Suprapubic skin (tissue), 4 donors: Measurements from ENCODE around the gene SCYL1. TPM values are rescaled to one million over a fixed set of nuclear protein-coding genes. Genes with fewer than 3 reads are reported as not detected.

Experiments used
- DNase-seq, 2 donors: peaks; one replicate each; pipeline ENCODE4 v3.0.0-alpha.2; 2019; ENCODE audit warnings: low spot score in 2 of 2
- H3K27ac ChIP-seq: fragments of 200-600 bp; sonication (generic); one replicate; pipeline ENCODE4 v1.5.1; 2019
- H3K27me3 ChIP-seq: fragments of 200-600 bp; sonication (generic); one replicate; pipeline ENCODE4 v1.5.1; 2019
- H3K36me3 ChIP-seq: fragments of 200-600 bp; sonication (generic); one replicate; pipeline ENCODE4 v1.5.1; 2019
- H3K4me1 ChIP-seq: fragments of 200-600 bp; sonication (generic); one replicate; pipeline ENCODE4 v1.5.1; 2019
- H3K4me3 ChIP-seq: fragments of 200-600 bp; sonication (generic); one replicate; pipeline ENCODE4 v1.5.1; 2019; ENCODE audit warnings: mild to moderate bottlenecking
- H3K9me3 ChIP-seq: fragments of 200-600 bp; sonication (generic); one replicate; pipeline ENCODE4 v1.5.1; 2019
- EP300 ChIP-seq: sonication (generic); formaldehyde crosslinking; IDR thresholded peaks from one replicate; pipeline ENCODE4 v1.6.1; 2017; ENCODE audit warnings: antibody characterized with exemption
- POLR2A ChIP-seq, 2 donors: fragments of 450-650 bp; IDR thresholded peaks; one replicate each; pipeline ENCODE4 v1.6.1; 2017; ENCODE audit warnings: antibody characterized with exemption in 2 of 2, mild to moderate bottlenecking in 2 of 2, moderate library complexity in 2 of 2
- POLR2AphosphoS5 ChIP-seq, 3 donors: sonication (generic); formaldehyde crosslinking; IDR thresholded peaks; one replicate each; pipeline ENCODE4 v1.6.1; 2017; ENCODE audit warnings: antibody characterized with exemption in 3 of 3
- WGBS: methylation state at CpG from one replicate; pipeline ENCODE4 v1.1.5; 2018; 5-methylcytosine and 5-hydroxymethylcytosine counted together
- total RNA-seq, 4 donors: library from RNA; depleted of rRNA; stranded (reverse); fragments of >200 nt; gene quantifications; one replicate each; pipeline ENCODE4 v1.1.0, GENCODE V29; 2016
- TF ChIP-seq, protein P1 (sequence below), 2 donors: fragments of 200-600 bp in 1 of 2; fragments of 450-650 bp in 1 of 2; sonication (generic) in 1 of 2; IDR thresholded peaks; one replicate each; pipeline ENCODE4 v1.5.1; 2016 to 2019; ENCODE audit warnings: antibody characterized with exemption in 2 of 2, mild to moderate bottlenecking in 1 of 2, moderate library complexity in 1 of 2

Gene SCYL1
- total RNA-seq, 4 donors from 2014 or later, result 63.2 to 83.6 (median 78.4) TPM

- Histone ChIP-seq H3K9me3 (no peaks in the 10 kb centered on the region), H3K4me1 (peaks cover 20% of the 10 kb centered on the region), H3K27me3 (no peaks in the 10 kb centered on the region), H3K27ac (no peak overlapping the region), H3K36me3 (peaks cover 75% of the 10 kb centered on the region), H3K4me3 (no peak overlapping the region)
- 83% methylated on average over 10 of the region's 12 CpGs for WGBS
- DNase-seq, result no peak
- TF ChIP-seq POLR2A (IDR thresholded peaks at IDR 0.05) (no peak), POLR2AphosphoS5 (IDR thresholded peaks at IDR 0.05) (no peak), EP300 (no peak)
- TF ChIP-seq, protein P1, sequence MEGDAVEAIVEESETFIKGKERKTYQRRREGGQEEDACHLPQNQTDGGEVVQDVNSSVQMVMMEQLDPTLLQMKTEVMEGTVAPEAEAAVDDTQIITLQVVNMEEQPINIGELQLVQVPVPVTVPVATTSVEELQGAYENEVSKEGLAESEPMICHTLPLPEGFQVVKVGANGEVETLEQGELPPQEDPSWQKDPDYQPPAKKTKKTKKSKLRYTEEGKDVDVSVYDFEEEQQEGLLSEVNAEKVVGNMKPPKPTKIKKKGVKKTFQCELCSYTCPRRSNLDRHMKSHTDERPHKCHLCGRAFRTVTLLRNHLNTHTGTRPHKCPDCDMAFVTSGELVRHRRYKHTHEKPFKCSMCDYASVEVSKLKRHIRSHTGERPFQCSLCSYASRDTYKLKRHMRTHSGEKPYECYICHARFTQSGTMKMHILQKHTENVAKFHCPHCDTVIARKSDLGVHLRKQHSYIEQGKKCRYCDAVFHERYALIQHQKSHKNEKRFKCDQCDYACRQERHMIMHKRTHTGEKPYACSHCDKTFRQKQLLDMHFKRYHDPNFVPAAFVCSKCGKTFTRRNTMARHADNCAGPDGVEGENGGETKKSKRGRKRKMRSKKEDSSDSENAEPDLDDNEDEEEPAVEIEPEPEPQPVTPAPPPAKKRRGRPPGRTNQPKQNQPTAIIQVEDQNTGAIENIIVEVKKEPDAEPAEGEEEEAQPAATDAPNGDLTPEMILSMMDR (IDR thresholded peaks at IDR 0.05), result no peak
These were observed 4.0 kb downstream of the SCYL1 start for GRCh38 chr11:65528819-65529350.

DNA sequence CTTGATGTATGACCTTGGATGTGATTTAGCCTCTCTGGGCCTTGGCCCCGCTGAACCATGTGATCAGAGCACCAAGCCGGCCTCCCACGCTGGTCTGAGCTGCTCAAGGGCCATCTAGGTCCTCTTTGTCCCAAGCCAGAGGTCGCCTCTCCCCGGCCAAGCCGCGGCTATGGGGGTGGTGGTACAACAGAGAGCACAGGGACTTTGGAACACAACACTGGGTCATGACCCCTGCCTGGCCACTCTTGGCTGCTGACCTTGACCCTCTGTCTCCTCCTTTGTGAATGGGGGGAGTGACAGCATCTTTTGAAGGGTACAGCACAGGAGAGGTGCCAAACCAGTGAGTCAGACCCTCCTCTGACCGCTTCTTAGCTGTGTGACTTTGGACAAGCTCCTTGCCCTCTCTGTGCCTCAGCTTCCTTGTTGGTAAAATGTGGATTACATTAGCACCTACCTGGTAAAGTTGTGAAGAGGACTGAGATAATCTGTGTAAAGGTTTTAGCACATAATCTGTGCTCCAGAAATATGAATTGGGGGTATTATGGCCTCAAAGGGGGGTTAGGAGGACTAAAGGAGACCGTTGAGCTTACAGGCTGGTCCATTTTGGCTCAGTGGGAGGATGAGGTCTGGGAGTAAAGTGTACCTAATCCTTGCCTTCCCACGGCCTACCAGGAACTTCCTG, 4.7 kb downstream of the SCYL1 start:
- WGBS, result 90% methylated on average over 5 of the region's 10 CpGs

DNA sequence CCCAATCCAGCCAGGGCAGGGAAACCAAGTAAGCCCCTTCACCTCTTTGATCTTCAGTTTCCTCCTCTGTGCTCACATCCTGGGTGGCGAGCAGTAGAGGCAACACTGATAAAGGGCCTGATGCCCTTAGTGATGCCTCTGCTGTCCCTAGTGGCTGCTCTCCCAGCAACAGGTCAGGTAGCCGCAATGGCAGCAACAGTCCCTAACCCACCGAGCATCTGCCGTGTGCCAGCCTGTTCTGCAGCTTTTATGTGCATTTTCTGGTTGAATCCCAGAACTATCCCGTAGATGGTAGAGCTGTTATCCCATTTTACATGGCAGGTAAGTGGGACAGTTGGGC, 5.2 kb downstream of the SCYL1 start:
- no peaks in the 10 kb centered on the region for H3K9me3 ChIP-seq
- H3K27ac ChIP-seq, result no peak overlapping the region
- H3K36me3 ChIP-seq, result peaks cover 80% of the 10 kb centered on the region
- no peak for TF ChIP-seq POLR2A (IDR thresholded peaks at IDR 0.05)
- TF ChIP-seq, protein P1 (IDR thresholded peaks at IDR 0.05), result no peak
- no peak for DNase-seq
- H3K27me3 ChIP-seq, result no peaks in the 10 kb centered on the region
- no peak overlapping the region for H3K4me3 ChIP-seq
- H3K4me1 ChIP-seq, result peaks cover 13% of the 10 kb centered on the region
- 90% methylated on average over 5 of the region's 5 CpGs for WGBS

More for the DNA sequence above, 4.7 kb downstream of the SCYL1 start:
- Histone ChIP-seq H3K36me3 (peaks cover 78% of the 10 kb centered on the region), H3K4me1 (peaks cover 13% of the 10 kb centered on the region), H3K4me3 (no peak overlapping the region), H3K27ac (no peak overlapping the region), H3K9me3 (no peaks in the 10 kb centered on the region), H3K27me3 (no peaks in the 10 kb centered on the region)
- no peak for DNase-seq
- TF ChIP-seq POLR2AphosphoS5 (IDR thresholded peaks at IDR 0.05), result no peak
- TF ChIP-seq POLR2A (IDR thresholded peaks at IDR 0.05), result no peak
- TF ChIP-seq EP300, result no peak
- TF ChIP-seq, protein P1 (IDR thresholded peaks at IDR 0.05), result no peak

GRCh38 chr11:65532388-65533064, 7.6 kb downstream of the SCYL1 start:
- TF ChIP-seq POLR2A (IDR thresholded peaks at IDR 0.05), result no peak
- TF ChIP-seq, protein P1 (IDR thresholded peaks at IDR 0.05), result no peak
- TF ChIP-seq EP300, result no peak
- no peak for TF ChIP-seq POLR2AphosphoS5 (IDR thresholded peaks at IDR 0.05)
- DNase-seq, result no peak
- Histone ChIP-seq H3K9me3 (no peaks in the 10 kb centered on the region), H3K4me3 (no peak overlapping the region), H3K27ac (no peak overlapping the region), H3K27me3 (no peaks in the 10 kb centered on the region), H3K4me1 (no peaks in the 10 kb centered on the region), H3K36me3 (peaks cover 91% of the 10 kb centered on the region)
- WGBS, result 84% methylated on average over 8 of the region's 15 CpGs

- Histone ChIP-seq H3K4me3 (no peak overlapping the region), H3K36me3 (peaks cover 81% of the 10 kb centered on the region), H3K4me1 (peaks cover 15% of the 10 kb centered on the region), H3K9me3 (no peaks in the 10 kb centered on the region), H3K27me3 (no peaks in the 10 kb centered on the region), H3K27ac (no peak overlapping the region)
- no peak for TF ChIP-seq POLR2A (IDR thresholded peaks at IDR 0.05)
- no peak for TF ChIP-seq POLR2AphosphoS5 (IDR thresholded peaks at IDR 0.05)
- no peak for TF ChIP-seq EP300
- TF ChIP-seq, protein P1 (IDR thresholded peaks at IDR 0.05), result no peak
- WGBS, result 83% methylated on average over 1 of the region's 9 CpGs
- DNase-seq, result no peak
These were observed 10.2 kb downstream of the SCYL1 start for GRCh38 chr11:65535102-65535501.
